ENCODE data around the gene CFAP46. TPM values are rescaled to one million over a fixed set of nuclear protein-coding genes. Genes with fewer than 3 reads are reported as not detected.

The CFAP46 gene
- total and polyA plus RNA-seq, 2 donors (not counting 1 experiment from before 2014, with no cell fraction given): 0.07 TPM; not detected in 1

DNA sequence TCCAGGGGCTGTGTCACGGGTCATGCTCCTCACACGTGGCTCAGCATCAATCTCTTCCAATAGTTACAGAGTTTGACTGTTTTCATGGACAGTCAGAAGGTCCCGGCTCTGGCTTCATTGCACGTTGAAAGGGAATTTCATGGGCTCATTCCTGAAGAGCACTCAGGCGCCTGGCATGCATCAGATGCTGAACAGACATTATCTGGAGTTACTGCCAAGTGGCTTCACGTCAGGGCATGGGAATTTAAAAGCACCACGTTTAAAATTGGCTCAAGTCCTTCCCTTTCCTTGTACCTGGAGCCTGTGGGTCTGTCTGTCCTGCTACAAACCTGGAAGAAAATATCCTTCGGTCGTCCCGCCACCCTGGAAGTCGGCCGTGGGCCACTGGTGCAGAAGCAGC, 50.4 kb downstream of the CFAP46 start:
- Histone ChIP-seq H3K27me3 (replicated peaks in 1 of 4; ENCODE audit: control extremely low read depth in 1 of 4, control insufficient read depth in 3 of 4, insufficient read depth in 4 of 4, low read length in 3 of 4) (peaks cover 0 to 32% (median 5%) of the 10 kb centered on the region in 4 experiments), H3K9me3 (ENCODE audit: control extremely low read depth in 1 of 3, control insufficient read depth in 2 of 3, insufficient read depth in 1 of 3, low read length in 2 of 3) (peaks cover 0 to 2% (median 0%) of the 10 kb centered on the region in 3 donors), H3K4me1 (ENCODE audit: control insufficient read depth in 2 of 2, insufficient read depth in 2 of 2, low read length in 2 of 2) (no peaks in the 10 kb centered on the region), H3K9ac (ENCODE audit: low read length) (no peak overlapping the region), H3K79me2 (ENCODE audit: control insufficient read depth, insufficient read depth, low read length) (no peaks in the 10 kb centered on the region), H3K4me3 (ENCODE audit: control extremely low read depth in 1 of 5, extremely low read depth in 1 of 5, insufficient read depth in 1 of 5, low read depth in 2 of 5, low read length in 4 of 5) (no peak overlapping the region), H3K4me2 (replicated peaks; ENCODE audit: low read depth, low read length, poor library complexity, severe bottlenecking) (no peak overlapping the region), H3K36me3 (replicated peaks in 1 of 2; ENCODE audit: control extremely low read depth in 1 of 2, control insufficient read depth in 1 of 2, extremely low read depth in 1 of 2, insufficient read depth in 2 of 2, low read length in 1 of 2) (no peaks in the 10 kb centered on the region), H2AFZ (ENCODE audit: insufficient read depth, low read depth, low read length, poor library complexity, severe bottlenecking) (no peak overlapping the region), H3K27ac (ENCODE audit: low read length in 2 of 2) (no peak overlapping the region), H4K20me1 (ENCODE audit: control insufficient read depth, insufficient read depth, low read length, poor library complexity, severe bottlenecking) (no peaks in the 10 kb centered on the region)
- no peak overlapping the region for H3K27ac Mint-ChIP-seq
- POLR2A ChIA-PET: no interaction called here
- H3K27me3 Mint-ChIP-seq: peaks cover 44% of the 10 kb centered on the region
- intact Hi-C loops (cut with micrococcal nuclease): no loop called here
- no peak for ATAC-seq (ENCODE audit: low read depth)
- no peak overlapping the region for H3K4me3 Mint-ChIP-seq
- H3K4me1 Mint-ChIP-seq: no peaks in the 10 kb centered on the region
- DNase-seq: no peak
- no peaks in the 10 kb centered on the region for H3K9me3 Mint-ChIP-seq (ENCODE audit: insufficient read depth)
- no peak for TF ChIP-seq EZH2 (IDR thresholded peaks at IDR 0.05; ENCODE audit: borderline replicate concordance, insufficient read depth, low read depth, low read length, poor library complexity, severe bottlenecking)
- TF ChIP-seq, protein P1, sequence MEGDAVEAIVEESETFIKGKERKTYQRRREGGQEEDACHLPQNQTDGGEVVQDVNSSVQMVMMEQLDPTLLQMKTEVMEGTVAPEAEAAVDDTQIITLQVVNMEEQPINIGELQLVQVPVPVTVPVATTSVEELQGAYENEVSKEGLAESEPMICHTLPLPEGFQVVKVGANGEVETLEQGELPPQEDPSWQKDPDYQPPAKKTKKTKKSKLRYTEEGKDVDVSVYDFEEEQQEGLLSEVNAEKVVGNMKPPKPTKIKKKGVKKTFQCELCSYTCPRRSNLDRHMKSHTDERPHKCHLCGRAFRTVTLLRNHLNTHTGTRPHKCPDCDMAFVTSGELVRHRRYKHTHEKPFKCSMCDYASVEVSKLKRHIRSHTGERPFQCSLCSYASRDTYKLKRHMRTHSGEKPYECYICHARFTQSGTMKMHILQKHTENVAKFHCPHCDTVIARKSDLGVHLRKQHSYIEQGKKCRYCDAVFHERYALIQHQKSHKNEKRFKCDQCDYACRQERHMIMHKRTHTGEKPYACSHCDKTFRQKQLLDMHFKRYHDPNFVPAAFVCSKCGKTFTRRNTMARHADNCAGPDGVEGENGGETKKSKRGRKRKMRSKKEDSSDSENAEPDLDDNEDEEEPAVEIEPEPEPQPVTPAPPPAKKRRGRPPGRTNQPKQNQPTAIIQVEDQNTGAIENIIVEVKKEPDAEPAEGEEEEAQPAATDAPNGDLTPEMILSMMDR (IDR thresholded peaks at IDR 0.05): no peak
- CTCF ChIA-PET: no interaction called here
- whole genome bisulfite sequencing (ENCODE audit: insufficient coverage): 86% methylated on average over 12 of the region's 12 CpGs

DNA sequence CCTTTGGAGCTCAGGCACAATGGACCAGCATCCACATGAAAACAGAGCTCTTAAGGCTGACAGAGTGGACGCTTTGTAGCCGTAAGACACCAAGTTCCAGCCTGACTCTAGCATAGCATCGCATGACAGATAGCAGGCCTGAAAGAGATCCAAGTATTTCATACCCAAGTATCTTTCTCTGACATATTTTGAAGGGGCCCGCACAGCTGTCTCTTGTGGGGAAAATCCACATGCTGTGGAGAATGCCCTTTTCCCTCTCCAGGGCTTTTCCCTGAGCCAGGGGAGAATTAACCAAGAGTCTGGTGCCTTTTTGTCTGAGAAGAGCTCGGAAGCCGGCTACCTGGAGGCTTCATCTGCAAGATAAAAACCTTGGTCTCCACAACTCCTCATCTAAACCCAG, 51.0 kb downstream of the CFAP46 start:
- no peak for DNase-seq
- Mint-ChIP-seq H3K27ac (no peak overlapping the region), H3K9me3 (ENCODE audit: insufficient read depth) (no peaks in the 10 kb centered on the region), H3K27me3 (peaks cover 42% of the 10 kb centered on the region), H3K4me1 (no peaks in the 10 kb centered on the region), H3K4me3 (no peak overlapping the region)
- WGBS (ENCODE audit: insufficient coverage): 94% methylated on average over 6 of the region's 6 CpGs
- Histone ChIP-seq H3K4me1 (ENCODE audit: control insufficient read depth in 2 of 2, insufficient read depth in 2 of 2, low read length in 2 of 2) (no peaks in the 10 kb centered on the region), H4K20me1 (ENCODE audit: control insufficient read depth, insufficient read depth, low read length, poor library complexity, severe bottlenecking) (no peaks in the 10 kb centered on the region), H3K4me3 (ENCODE audit: control extremely low read depth in 1 of 5, extremely low read depth in 1 of 5, insufficient read depth in 1 of 5, low read depth in 2 of 5, low read length in 4 of 5) (no peak overlapping the region), H3K79me2 (ENCODE audit: control insufficient read depth, insufficient read depth, low read length) (no peaks in the 10 kb centered on the region), H3K27me3 (replicated peaks in 1 of 4; ENCODE audit: control extremely low read depth in 1 of 4, control insufficient read depth in 3 of 4, insufficient read depth in 4 of 4, low read length in 3 of 4) (peaks cover 0 to 32% (median 5%) of the 10 kb centered on the region in 4 experiments), H3K4me2 (replicated peaks; ENCODE audit: low read depth, low read length, poor library complexity, severe bottlenecking) (no peak overlapping the region), H2AFZ (ENCODE audit: insufficient read depth, low read depth, low read length, poor library complexity, severe bottlenecking) (no peak overlapping the region), H3K36me3 (replicated peaks in 1 of 2; ENCODE audit: control extremely low read depth in 1 of 2, control insufficient read depth in 1 of 2, extremely low read depth in 1 of 2, insufficient read depth in 2 of 2, low read length in 1 of 2) (no peaks in the 10 kb centered on the region), H3K9me3 (ENCODE audit: control extremely low read depth in 1 of 3, control insufficient read depth in 2 of 3, insufficient read depth in 1 of 3, low read length in 2 of 3) (peaks cover 0 to 4% (median 0%) of the 10 kb centered on the region in 3 donors), H3K9ac (ENCODE audit: low read length) (no peak overlapping the region), H3K27ac (ENCODE audit: low read length in 2 of 2) (no peak overlapping the region)
- no peak for ATAC-seq (ENCODE audit: low read depth)
- CTCF ChIA-PET: no interaction called here
- intact Hi-C loops (cut with micrococcal nuclease): no loop called here
- no peak for TF ChIP-seq EZH2 (IDR thresholded peaks at IDR 0.05; ENCODE audit: borderline replicate concordance, insufficient read depth, low read depth, low read length, poor library complexity, severe bottlenecking)
- TF ChIP-seq, protein P1 (IDR thresholded peaks at IDR 0.05): no peak
- POLR2A ChIA-PET: no interaction called here
